GM10266 (cell line): ENCODE data around the gene PRR18.
A peak's percentile ranks its signal among the peaks of the same experiment; 100 is the strongest.

Source experiments
- DNase-seq: peaks from one replicate; pipeline ENCODE4 v3.0.0; 2012; ENCODE audit errors: extremely low spot score
- CTCF ChIP-seq: IDR thresholded peaks from 2 replicates; pipeline ENCODE4 v1.5.1; 2012; ENCODE audit warnings: mild to moderate bottlenecking, low read depth; ENCODE audit not compliant: control insufficient read depth, insufficient read depth; ENCODE audit errors: missing control alignments

PRR18 gene

GRCh38 chr6:166318227-166318626 lies 10.0 kb upstream of the PRR18 start:
- TF ChIP-seq CTCF, result no peak
- no peak for DNase-seq

- no peak for DNase-seq
- no peak for TF ChIP-seq CTCF
These were observed 9.3 kb upstream of the PRR18 start for GRCh38 chr6:166317261-166318212.

GRCh38 chr6:166315436-166315835 lies 7.2 kb upstream of the PRR18 start:
- no peak for TF ChIP-seq CTCF
- no peak for DNase-seq

- TF ChIP-seq CTCF, result no peak
- no peak for DNase-seq
These were observed 6.3 kb upstream of the PRR18 start for GRCh38 chr6:166314454-166314853.

GRCh38 chr6:166313255-166314070 lies 5.3 kb upstream of the PRR18 start:
- TF ChIP-seq CTCF, result peak; percentile 82

GRCh38 chr6:166312832-166313231 lies 4.6 kb upstream of the PRR18 start:
- no peak for DNase-seq
- no peak for TF ChIP-seq CTCF

More at GRCh38 chr6:166313255-166314070, 5.3 kb upstream of the PRR18 start:
- DNase-seq, result peak; percentile 87
